ENCODE measurements around the gene NF1.

Gene NF1

DNA sequence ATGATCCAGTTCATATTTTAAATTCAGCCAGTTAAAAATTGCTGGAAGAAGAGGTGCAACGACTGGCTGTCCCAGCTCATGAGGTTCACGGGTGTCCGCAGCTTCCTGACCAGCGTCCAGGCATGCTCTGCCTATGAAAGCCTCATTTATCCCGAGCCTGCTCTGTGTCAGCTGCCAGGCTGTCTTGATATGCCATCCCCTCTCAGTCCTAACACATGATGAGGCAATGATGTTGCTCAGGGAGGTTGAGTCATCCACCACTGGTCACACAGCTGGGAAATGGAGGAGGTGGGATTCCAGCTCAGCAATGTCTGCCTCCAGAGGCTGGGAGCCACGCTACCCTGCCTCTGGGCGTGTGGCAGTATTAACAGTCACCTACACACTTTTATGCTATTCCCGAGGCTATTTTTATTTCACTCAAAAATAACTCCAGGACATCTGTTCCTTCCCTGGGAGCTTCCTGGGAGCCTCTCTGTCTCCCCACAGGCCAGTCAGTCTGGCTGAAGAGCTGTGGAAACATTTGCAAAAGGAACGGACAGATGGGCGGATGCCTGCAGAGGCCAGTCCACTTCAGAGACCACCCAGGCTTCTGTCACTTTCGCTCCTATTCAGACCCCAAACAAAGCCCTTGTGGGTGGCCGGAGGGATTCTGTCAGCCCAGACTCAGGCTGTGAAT, 319.2 kb downstream of the NF1 start:
- Histone ChIP-seq H3K4me3 (ENCODE audit: low read length) (no peak overlapping the region), H3K27ac (ENCODE audit: low read length) (no peak overlapping the region), H3K27me3 (ENCODE audit: control insufficient read depth, insufficient read depth, low read length) (no peaks in the 10 kb centered on the region), H3K9me3 (ENCODE audit: control insufficient read depth, insufficient read depth, low read length) (no peaks in the 10 kb centered on the region), H3K4me1 (ENCODE audit: control insufficient read depth, insufficient read depth, low read length) (peaks cover 5% of the 10 kb centered on the region), H3K36me3 (ENCODE audit: control insufficient read depth, insufficient read depth, low read length) (no peaks in the 10 kb centered on the region)
- no CpG with 5 or more reads among the region's 12 CpGs for WGBS (ENCODE audit: insufficient coverage, insufficient read length)
- no peak for DNase-seq (ENCODE audit: low read depth, low spot score)

DNA sequence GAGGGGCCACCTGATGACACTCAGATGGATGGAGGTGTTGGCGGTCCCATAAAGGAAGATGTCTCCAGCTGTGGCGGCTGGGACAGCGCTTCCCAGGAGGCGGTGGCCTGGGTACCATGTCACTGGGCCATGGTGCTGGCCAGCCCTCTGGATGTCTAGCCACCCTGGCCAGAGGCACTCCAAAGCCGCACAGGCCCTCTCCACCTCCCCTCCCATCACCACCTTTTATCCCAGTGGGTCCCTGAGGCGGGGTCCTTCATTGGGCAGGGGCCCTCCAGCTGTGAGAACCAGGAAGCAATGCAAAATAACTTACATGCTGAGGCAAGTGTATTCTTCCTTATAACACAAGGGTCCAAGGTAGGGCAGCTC, 319.8 kb downstream of the NF1 start:
- H3K27me3 ChIP-seq (ENCODE audit: control insufficient read depth, insufficient read depth, low read length), result no peaks in the 10 kb centered on the region
- H3K27ac ChIP-seq (ENCODE audit: low read length), result no peak overlapping the region
- no peak for DNase-seq (ENCODE audit: low read depth, low spot score)
- no peaks in the 10 kb centered on the region for H3K36me3 ChIP-seq (ENCODE audit: control insufficient read depth, insufficient read depth, low read length)
- no peaks in the 10 kb centered on the region for H3K9me3 ChIP-seq (ENCODE audit: control insufficient read depth, insufficient read depth, low read length)
- WGBS (ENCODE audit: insufficient coverage, insufficient read length), result no CpG with 5 or more reads among the region's 6 CpGs
- H3K4me1 ChIP-seq (ENCODE audit: control insufficient read depth, insufficient read depth, low read length), result peaks cover 5% of the 10 kb centered on the region
- no peak overlapping the region for H3K4me3 ChIP-seq (ENCODE audit: low read length)

DNA sequence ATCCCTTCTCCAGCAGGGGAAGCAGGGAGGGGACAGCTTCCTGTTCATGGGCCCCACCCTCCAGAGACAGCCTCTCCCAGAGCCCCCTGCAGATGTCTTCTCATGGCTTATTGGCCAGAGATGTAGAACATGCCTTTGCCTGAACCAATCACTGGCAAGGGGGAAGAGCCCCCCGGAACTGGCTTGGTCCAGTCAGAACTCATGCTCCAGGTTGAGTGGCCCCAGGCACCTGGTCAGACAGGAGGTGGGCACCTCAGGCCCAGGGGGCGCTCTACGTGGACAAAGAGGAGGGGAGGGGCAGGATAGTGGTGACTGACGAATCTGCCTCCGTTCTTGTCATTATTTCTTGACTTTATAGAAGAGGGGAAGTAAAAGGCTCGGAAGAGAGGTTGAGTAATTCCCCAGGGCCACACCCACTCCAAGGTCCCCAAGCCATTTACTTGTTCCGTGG, 320.3 kb downstream of the NF1 start:
- no CpG with 5 or more reads among the region's 7 CpGs for WGBS (ENCODE audit: insufficient coverage, insufficient read length)
- Histone ChIP-seq H3K27ac (ENCODE audit: low read length) (no peak overlapping the region), H3K27me3 (ENCODE audit: control insufficient read depth, insufficient read depth, low read length) (no peaks in the 10 kb centered on the region), H3K9me3 (ENCODE audit: control insufficient read depth, insufficient read depth, low read length) (no peaks in the 10 kb centered on the region), H3K4me3 (ENCODE audit: low read length) (no peak overlapping the region), H3K4me1 (ENCODE audit: control insufficient read depth, insufficient read depth, low read length) (peaks cover 5% of the 10 kb centered on the region), H3K36me3 (ENCODE audit: control insufficient read depth, insufficient read depth, low read length) (no peaks in the 10 kb centered on the region)
- no peak for DNase-seq (ENCODE audit: low read depth, low spot score)

DNA sequence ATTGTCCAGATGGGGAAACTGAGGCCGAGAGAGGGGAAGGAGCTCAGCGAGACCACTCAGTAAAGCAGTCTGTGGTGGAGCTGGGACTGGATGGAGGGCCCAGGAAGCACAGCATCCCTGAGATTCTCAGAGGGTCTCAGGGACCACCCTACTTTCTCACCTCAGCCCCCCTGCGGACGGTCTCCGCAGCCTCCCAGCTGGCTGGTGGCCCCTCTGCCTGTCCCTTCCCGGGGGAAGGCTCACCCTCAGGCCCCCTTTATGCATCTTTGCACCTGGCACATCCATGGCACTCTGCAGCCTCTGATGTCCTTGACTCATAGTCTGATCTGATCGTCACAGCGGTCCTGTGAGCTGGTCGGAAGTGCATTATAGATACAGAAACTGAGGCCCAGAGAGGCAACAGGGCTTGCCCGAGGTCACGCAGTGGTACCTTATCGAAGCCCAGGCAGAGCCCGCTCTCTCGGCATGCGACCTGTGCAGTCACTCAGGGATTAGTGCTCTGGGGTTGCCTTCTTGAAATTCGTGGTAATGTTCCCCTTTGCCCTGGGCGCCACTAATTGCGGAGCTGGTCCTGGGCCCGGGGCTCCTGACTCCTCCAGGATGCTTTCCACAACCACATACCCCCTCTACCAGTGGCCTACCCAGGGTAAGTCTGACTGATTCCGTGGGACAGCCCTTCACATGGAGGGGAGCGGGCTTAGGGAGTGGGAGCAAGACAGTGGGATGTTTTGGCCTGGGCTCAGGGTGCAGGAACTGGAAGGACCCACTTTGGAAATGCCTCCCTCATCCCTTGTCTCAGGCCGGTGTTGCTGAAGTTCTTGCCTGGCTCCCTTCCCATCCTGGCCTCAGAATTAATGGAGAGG, 321.1 kb downstream of the NF1 start:
- Histone ChIP-seq H3K27ac (ENCODE audit: low read length) (no peak overlapping the region), H3K4me1 (ENCODE audit: control insufficient read depth, insufficient read depth, low read length) (peaks cover 5% of the 10 kb centered on the region)

DNA sequence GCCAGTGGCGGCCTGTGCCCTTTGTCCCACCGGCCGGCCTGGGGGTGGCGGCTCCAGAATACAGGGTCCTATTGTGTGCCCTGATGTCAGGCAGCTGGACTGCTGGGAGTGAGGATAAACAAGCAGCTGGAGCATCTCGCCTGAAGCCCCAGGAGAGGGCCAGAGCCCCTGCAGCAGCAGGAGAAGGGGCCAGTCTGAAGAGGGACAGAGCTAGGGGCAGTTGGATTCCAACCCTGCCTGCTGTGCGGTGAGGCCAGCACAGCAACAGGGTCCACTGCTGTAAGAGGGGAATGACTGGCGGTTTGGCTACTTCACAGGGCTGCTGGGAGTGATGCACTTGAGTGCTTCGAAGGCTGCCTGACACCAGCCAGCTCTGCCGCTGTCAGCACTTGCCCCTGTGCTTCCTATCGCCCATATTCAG, 321.7 kb downstream of the NF1 start:
- no peak for DNase-seq (ENCODE audit: low read depth, low spot score)
- no CpG with 5 or more reads among the region's 10 CpGs for WGBS (ENCODE audit: insufficient coverage, insufficient read length)

More for the DNA sequence above, 321.1 kb downstream of the NF1 start:
- Histone ChIP-seq H3K36me3 (ENCODE audit: control insufficient read depth, insufficient read depth, low read length) (no peaks in the 10 kb centered on the region), H3K4me3 (ENCODE audit: low read length) (no peak overlapping the region), H3K27me3 (ENCODE audit: control insufficient read depth, insufficient read depth, low read length) (no peaks in the 10 kb centered on the region), H3K9me3 (ENCODE audit: control insufficient read depth, insufficient read depth, low read length) (no peaks in the 10 kb centered on the region)
- DNase-seq (ENCODE audit: low read depth, low spot score), result no peak
- no CpG with 5 or more reads among the region's 22 CpGs for WGBS (ENCODE audit: insufficient coverage, insufficient read length)

DNA sequence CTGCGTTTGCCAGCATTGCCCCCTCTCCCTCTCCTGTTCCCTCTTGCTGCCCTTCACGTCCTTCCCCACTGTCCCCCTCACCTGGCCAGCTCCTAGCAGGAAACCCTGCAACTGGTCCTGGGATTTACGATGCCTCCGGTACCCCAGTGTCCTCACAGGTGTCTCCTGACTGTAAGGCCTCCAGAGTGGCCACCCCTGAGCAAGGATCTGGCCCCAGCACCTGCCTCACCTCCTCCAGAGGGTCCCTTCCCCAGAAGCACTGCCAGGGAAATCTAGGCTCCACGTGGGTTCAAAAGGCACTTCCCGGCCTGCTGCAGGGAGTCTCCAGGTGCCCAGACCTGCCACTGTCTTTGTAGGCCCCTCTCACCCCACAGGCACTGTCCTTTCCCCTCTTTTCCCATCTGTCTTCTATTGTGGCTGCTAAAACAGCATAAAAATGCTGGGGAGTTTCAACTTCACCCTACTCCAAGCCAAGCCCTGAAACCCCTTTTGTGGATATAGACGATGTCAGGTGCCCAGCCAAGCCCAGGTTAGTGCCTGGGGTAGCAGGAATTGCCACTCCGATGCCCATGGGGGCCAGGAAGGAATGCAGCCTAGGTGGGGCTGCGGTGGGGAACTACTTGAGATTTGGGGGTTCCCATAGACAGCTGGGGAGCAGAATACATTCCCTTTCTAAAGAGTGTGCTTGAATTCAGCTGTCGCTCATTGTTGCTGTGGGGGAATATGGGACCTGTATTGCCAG, 322.4 kb downstream of the NF1 start:
- Histone ChIP-seq H3K4me3 (ENCODE audit: low read length) (no peak overlapping the region), H3K4me1 (ENCODE audit: control insufficient read depth, insufficient read depth, low read length) (peaks cover 5% of the 10 kb centered on the region), H3K27me3 (ENCODE audit: control insufficient read depth, insufficient read depth, low read length) (no peaks in the 10 kb centered on the region), H3K27ac (ENCODE audit: low read length) (no peak overlapping the region), H3K9me3 (ENCODE audit: control insufficient read depth, insufficient read depth, low read length) (no peaks in the 10 kb centered on the region), H3K36me3 (ENCODE audit: control insufficient read depth, insufficient read depth, low read length) (no peaks in the 10 kb centered on the region)
- DNase-seq (ENCODE audit: low read depth, low spot score), result no peak
- WGBS (ENCODE audit: insufficient coverage, insufficient read length), result no CpG with 5 or more reads among the region's 10 CpGs

More for the DNA sequence above, 321.7 kb downstream of the NF1 start:
- no peaks in the 10 kb centered on the region for H3K9me3 ChIP-seq (ENCODE audit: control insufficient read depth, insufficient read depth, low read length)
- no peaks in the 10 kb centered on the region for H3K27me3 ChIP-seq (ENCODE audit: control insufficient read depth, insufficient read depth, low read length)
- no peak overlapping the region for H3K4me3 ChIP-seq (ENCODE audit: low read length)
- H3K36me3 ChIP-seq (ENCODE audit: control insufficient read depth, insufficient read depth, low read length), result no peaks in the 10 kb centered on the region
- H3K27ac ChIP-seq (ENCODE audit: low read length), result no peak overlapping the region
- peaks cover 5% of the 10 kb centered on the region for H3K4me1 ChIP-seq (ENCODE audit: control insufficient read depth, insufficient read depth, low read length)

DNA sequence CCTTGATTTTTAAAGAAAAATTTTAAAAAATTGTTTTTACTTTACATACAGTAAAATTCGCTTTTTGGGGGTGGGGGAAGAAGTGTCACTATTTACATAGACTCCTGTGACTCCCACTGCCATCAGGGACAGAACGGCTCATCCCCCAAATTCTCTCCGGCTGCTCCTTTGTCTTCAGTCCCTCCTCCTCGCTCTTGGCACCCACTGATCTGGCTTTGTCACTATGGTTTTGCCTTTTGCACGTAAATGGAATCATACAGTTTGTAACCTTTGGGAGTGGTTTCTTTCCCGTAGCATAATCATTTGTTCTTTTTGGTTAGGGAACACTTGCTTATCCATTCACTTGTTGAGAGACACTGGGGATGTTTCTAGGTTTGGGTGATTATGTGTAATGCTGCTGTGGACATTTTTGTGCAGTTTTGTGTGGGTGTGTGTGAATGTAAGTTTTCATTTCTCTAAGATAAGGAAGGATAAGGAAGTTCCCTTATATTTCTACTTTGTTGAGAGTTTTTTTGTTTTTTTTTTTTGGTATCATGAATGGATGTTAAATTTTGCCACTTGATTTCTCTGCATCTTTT, 324.1 kb downstream of the NF1 start:
- no peaks in the 10 kb centered on the region for H3K27me3 ChIP-seq (ENCODE audit: control insufficient read depth, insufficient read depth, low read length)
- H3K27ac ChIP-seq (ENCODE audit: low read length), result no peak overlapping the region
- no peak overlapping the region for H3K4me3 ChIP-seq (ENCODE audit: low read length)
- H3K4me1 ChIP-seq (ENCODE audit: control insufficient read depth, insufficient read depth, low read length), result peaks cover 2% of the 10 kb centered on the region
- DNase-seq (ENCODE audit: low read depth, low spot score), result no peak
- H3K9me3 ChIP-seq (ENCODE audit: control insufficient read depth, insufficient read depth, low read length), result no peaks in the 10 kb centered on the region
- no peaks in the 10 kb centered on the region for H3K36me3 ChIP-seq (ENCODE audit: control insufficient read depth, insufficient read depth, low read length)
- no CpG with 5 or more reads among the region's 6 CpGs for WGBS (ENCODE audit: insufficient coverage, insufficient read length)

DNA sequence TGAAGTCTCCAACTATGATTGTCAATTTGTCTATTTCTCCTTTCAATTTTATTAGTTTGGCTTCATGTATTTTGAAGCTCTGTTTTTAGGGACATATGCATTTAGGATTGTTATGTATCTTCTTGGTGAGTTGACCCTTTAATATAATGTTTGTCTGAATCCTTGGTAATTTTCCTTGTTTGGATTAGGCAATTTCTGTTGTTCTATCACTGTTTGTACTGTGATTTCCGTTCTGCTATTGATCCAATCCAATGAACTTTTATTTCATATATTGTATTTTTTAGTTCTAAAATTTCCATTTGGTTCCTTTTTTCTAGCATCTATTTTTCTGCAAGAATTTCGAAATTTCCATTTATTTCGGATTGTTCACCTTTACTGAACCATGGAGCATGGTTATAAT, 327.7 kb downstream of the NF1 start:
- Histone ChIP-seq H3K27ac (ENCODE audit: low read length) (no peak overlapping the region), H3K36me3 (ENCODE audit: control insufficient read depth, insufficient read depth, low read length) (no peaks in the 10 kb centered on the region), H3K4me1 (ENCODE audit: control insufficient read depth, insufficient read depth, low read length) (peaks cover 8% of the 10 kb centered on the region; the same call in 1 of the 2 replicates), H3K9me3 (ENCODE audit: control insufficient read depth, insufficient read depth, low read length) (no peaks in the 10 kb centered on the region), H3K27me3 (ENCODE audit: control insufficient read depth, insufficient read depth, low read length) (no peaks in the 10 kb centered on the region), H3K4me3 (ENCODE audit: low read length) (no peak overlapping the region)
- DNase-seq (ENCODE audit: low read depth, low spot score), result no peak
- WGBS (ENCODE audit: insufficient coverage, insufficient read length), result no CpG with 5 or more reads among the region's 3 CpGs

DNA sequence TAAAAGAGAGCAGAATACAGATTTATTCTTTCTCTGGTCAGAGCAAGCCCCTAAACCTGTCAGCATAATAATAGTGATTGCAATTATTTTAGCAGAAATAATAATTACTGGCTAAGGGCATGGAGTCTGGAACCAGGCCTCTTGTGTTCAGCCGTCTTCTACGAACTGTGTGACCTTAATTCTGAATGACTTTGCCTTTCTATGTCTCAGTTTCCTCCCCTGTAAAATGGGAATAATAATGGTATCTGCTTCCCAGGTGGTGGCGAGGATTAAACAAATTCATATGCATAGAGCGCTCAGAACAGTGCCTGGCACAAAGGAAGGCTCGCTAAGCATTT, 330.1 kb downstream of the NF1 start:
- Histone ChIP-seq H3K9me3 (ENCODE audit: control insufficient read depth, insufficient read depth, low read length) (no peaks in the 10 kb centered on the region), H3K27ac (ENCODE audit: low read length) (no peak overlapping the region)

More for the DNA sequence above, 330.1 kb downstream of the NF1 start:
- Histone ChIP-seq H3K27me3 (ENCODE audit: control insufficient read depth, insufficient read depth, low read length) (no peaks in the 10 kb centered on the region), H3K4me1 (ENCODE audit: control insufficient read depth, insufficient read depth, low read length) (peaks cover 8% of the 10 kb centered on the region; the same call in 1 of the 2 replicates), H3K36me3 (ENCODE audit: control insufficient read depth, insufficient read depth, low read length) (no peaks in the 10 kb centered on the region), H3K4me3 (ENCODE audit: low read length) (no peak overlapping the region)
- no CpG with 5 or more reads among the region's 5 CpGs for WGBS (ENCODE audit: insufficient coverage, insufficient read length)
- no peak for DNase-seq (ENCODE audit: low read depth, low spot score)

Data from iPS DF 6.9 (cell line).